K562 (cell line): ENCODE results near the gene DAGLB. TPM values are rescaled to one million over a fixed set of nuclear protein-coding genes. Genes with fewer than 3 reads are reported as not detected.

Source experiments
- ATAC-seq: fragments of 200-7000 bp; cut with Tn5 transposase; 3 replicates; pipeline ENCODE4 v1.9.1; 2020; ENCODE audit warnings: moderate library complexity
- BruUV-seq: library from RNA; stranded (reverse); fragments of 400-500 nt; replicated peaks from 2 replicates; lab custom pipeline; 2021; lab: Mats Ljungman, UMichigan
- CTCF ChIA-PET: fragments of 300-600 bp; formaldehyde crosslinking; extraction: SDS; loops from one replicate; lab custom pipeline; 2021; ENCODE audit warnings: low intra/inter-chr PET ratio; lab: Yijun Ruan, JAX
- POLR2A ChIA-PET: fragments of 300-600, 350-650 bp; sonication (Branson Sonifier 250); formaldehyde crosslinking; extraction: SDS; loops from one replicate; lab custom pipeline; 2021; ENCODE audit warnings: antibody characterized with exemption, inconsistent platforms; lab: Yijun Ruan, JAX
- DNase-seq, 4 experiments: peaks; one replicate each; pipeline versions ENCODE4 v3.0.0 to v3.0.0-alpha.2; 2011 to 2018; ENCODE audit warnings: low spot score in 3 of 4, mixed read lengths in 3 of 4; ENCODE audit errors: extremely low read depth in 1 of 4
- FAIRE-seq: peaks from 2 replicates; lab custom pipeline; 2011; peaks lifted over from hg19 to GRCh38; lab: Jason Lieb, UNC
- H2AFZ ChIP-seq: 2 replicates; pipeline ENCODE4 v1.6.0; 2011; ENCODE audit warnings: low read depth, low read length, control low read depth, inconsistent platforms
- H3K27ac ChIP-seq: fragments of 200-600 bp; 3 replicates; pipeline ENCODE4 v1.8.0; 2011; ENCODE audit warnings: low read depth, mild to moderate bottlenecking, control low read depth, inconsistent platforms, low read length, moderate library complexity, mixed read lengths; ENCODE audit errors: extremely low read depth
- H3K27me3 ChIP-seq, 2 experiments: fragments of 300-600 bp in 1 of 2; 2 replicates in 1 of 2; 3 replicates in 1 of 2; pipeline versions ENCODE4 v1.6.0 to v1.8.0; 2011; ENCODE audit warnings: inconsistent platforms in 2 of 2, low read length in 2 of 2, mild to moderate bottlenecking in 1 of 2, mixed read lengths in 1 of 2, moderate library complexity in 1 of 2; ENCODE audit not compliant: control insufficient read depth in 2 of 2, insufficient read depth in 2 of 2
- H3K36me3 ChIP-seq: fragments of 300-600 bp; 3 replicates; pipeline ENCODE4 v1.8.0; 2011; ENCODE audit warnings: mild to moderate bottlenecking, low read length, inconsistent platforms; ENCODE audit not compliant: control insufficient read depth, insufficient read depth
- H3K4me1 ChIP-seq, 2 experiments: fragments of 200-600 bp in 1 of 2; replicated peaks in 1 of 2; 2 replicates in 1 of 2; 3 replicates in 1 of 2; pipeline versions ENCODE4 v1.5.1 to v1.8.0; 2011; ENCODE audit warnings: inconsistent platforms in 2 of 2, low read length in 2 of 2, mild to moderate bottlenecking in 1 of 2, mixed read lengths in 1 of 2, moderate library complexity in 1 of 2; ENCODE audit not compliant: control insufficient read depth in 2 of 2, insufficient read depth in 2 of 2
- H3K4me2 ChIP-seq: 2 replicates; pipeline ENCODE4 v1.6.1; 2011; ENCODE audit warnings: low read length, control low read depth, inconsistent platforms, mixed read lengths; ENCODE audit not compliant: insufficient read depth
- H3K4me3 ChIP-seq: fragments of 200-600 bp; sonication (generic), shearing (Covaris generic); 2 replicates; pipeline ENCODE4 v1.5.1; 2016; ENCODE audit warnings: control low read depth, inconsistent platforms
- H3K79me2 ChIP-seq: fragments of 200-600 bp; 3 replicates; pipeline ENCODE4 v1.8.0; 2011; ENCODE audit warnings: low read length, inconsistent platforms; ENCODE audit not compliant: control insufficient read depth, insufficient read depth
- H3K9ac ChIP-seq, 2 experiments: 2 replicates each; pipeline versions ENCODE4 v1.6.0 to v1.6.1; 2011; ENCODE audit warnings: low read depth in 2 of 2, low read length in 2 of 2, control low read depth in 1 of 2, inconsistent platforms in 1 of 2, mild to moderate bottlenecking in 1 of 2, mixed read lengths in 1 of 2; ENCODE audit not compliant: insufficient read depth in 1 of 2
- H3K9me1 ChIP-seq: one replicate; pipeline ENCODE4 v1.6.0; 2011; ENCODE audit warnings: inconsistent platforms, mild to moderate bottlenecking, low read length, moderate library complexity; ENCODE audit not compliant: control insufficient read depth, insufficient read depth
- H3K9me3 ChIP-seq: replicated peaks from 2 replicates; pipeline ENCODE4 v1.5.1; 2011; ENCODE audit warnings: low read depth, low read length, inconsistent platforms; ENCODE audit not compliant: control insufficient read depth, insufficient read depth
- H4K20me1 ChIP-seq: replicated peaks from 2 replicates; pipeline ENCODE4 v1.6.1; 2011; ENCODE audit warnings: low read length, inconsistent platforms, mixed read lengths; ENCODE audit not compliant: control insufficient read depth, insufficient read depth
- HNRNPK ChIP-seq: fragments of 200-400 bp; formaldehyde crosslinking; IDR thresholded peaks from one replicate; pipeline ENCODE4 v1.6.1; 2018; ENCODE audit warnings: mild to moderate bottlenecking, low read depth, low read length; ENCODE audit not compliant: poor library complexity, severe bottlenecking
- KAT8 ChIP-seq: fragments of 450-650 bp; IDR thresholded peaks from 2 replicates; pipeline ENCODE4 v1.6.1; 2016; ENCODE audit warnings: low read depth, mild to moderate bottlenecking
- POLR2G ChIP-seq: fragments of 200-400 bp; formaldehyde crosslinking; IDR thresholded peaks from 2 replicates; pipeline ENCODE4 v1.6.1; 2017; ENCODE audit warnings: low read depth, mild to moderate bottlenecking, antibody characterized with exemption, low read length, moderate library complexity
- PYGO2 ChIP-seq: fragments of 450-650 bp; IDR thresholded peaks from 2 replicates; pipeline ENCODE4 v1.6.1; 2016; ENCODE audit warnings: mild to moderate bottlenecking, missing genetic modification characterization, moderate library complexity, missing compliant biosample characterization
- SUPT5H ChIP-seq: fragments of 450-650 bp; IDR thresholded peaks from 2 replicates; pipeline ENCODE4 v1.6.1; 2016
- ZNF444 ChIP-seq: fragments of 250-450 bp; sonication (Bioruptor Pico); IDR thresholded peaks from 2 replicates; pipeline ENCODE4 v1.4.0; 2020; ENCODE audit warnings: mild to moderate bottlenecking, moderate library complexity
- ZNF584 ChIP-seq: fragments of 200-800 bp; sonication (Bioruptor generic); IDR thresholded peaks from 2 replicates; pipeline ENCODE4 v1.6.1; 2016; ENCODE audit warnings: low read depth, mild to moderate bottlenecking, missing genetic modification characterization, missing compliant biosample characterization
- ZNF830 ChIP-seq: fragments of 250-450 bp; sonication (Bioruptor Pico); IDR thresholded peaks from 2 replicates; pipeline ENCODE4 v1.5.0; 2021; ENCODE audit warnings: mild to moderate bottlenecking
- WGBS: fragments of 100-300 bp; shearing (Covaris generic); methylation state at CpG from one replicate; pipeline ENCODE4 v1.1.6; 2016; ENCODE audit warnings: low coverage, mixed read lengths; ENCODE audit not compliant: insufficient coverage; ENCODE audit errors: missing lambda C conversion rate; 5-methylcytosine and 5-hydroxymethylcytosine counted together
- in situ Hi-C: fragments of 300-500 bp; cut with MboI; formaldehyde crosslinking; loops from 4 replicates; pipeline ENCODE4 v1.15.0; 2018; ENCODE audit warnings: inconsistent platforms, mixed read lengths
- intact Hi-C: fragments of 100-400 bp; cut with micrococcal nuclease; formaldehyde crosslinking; loops from 2 replicates; pipeline ENCODE4 v1.14.2; 2022
- polyA plus RNA-seq, 8 experiments: library from polyadenylated mRNA; depleted of rRNA in 4 of 8; stranded (reverse) in 5 of 8; unstranded in 3 of 8; fragments of >200 nt; fragmentation: Nextera tagmentation in 2 of 8; fragmentation: Illumina TruSeq in 1 of 8; extraction: Ambion mirVana in 2 of 8; extraction: Trizol in 1 of 8; gene quantifications; 2 replicates each; pipeline versions ENCODE4 v1.2.1 to v1.2.3, GENCODE V29; 2011 to 2014; ENCODE audit warnings: inconsistent platforms in 1 of 8, missing spikeins in 1 of 8
- total RNA-seq, 7 experiments: library from RNA; depleted of rRNA in 6 of 7; stranded (reverse); fragments of >200 nt in 6 of 7; fragmentation: Illumina TruSeq in 2 of 7; extraction: Trizol in 2 of 7; gene quantifications; 2 replicates each; pipeline versions ENCODE4 v1.2.1 to v1.2.3, GENCODE V29; 2011 to 2021; ENCODE audit warnings: low replicate concordance in 1 of 7
- TF ChIP-seq, protein P1 (sequence below): fragments of 450-650 bp; formaldehyde crosslinking; IDR thresholded peaks from 2 replicates; pipeline ENCODE4 v1.4.0; 2022; ENCODE audit warnings: missing genetic modification characterization

Gene DAGLB
- total and polyA plus RNA-seq, 9 of the 15 experiments (the other 6 are each of a cell fraction or from before 2014, with no cell fraction given), result 0.92 to 16.4 (median 9.3) TPM

GRCh38 chr7:6409944-6410693 lies 37.6 kb downstream of the DAGLB start (continued):
- no peak for TF ChIP-seq ZNF444 (CRISPR knock-in tag)
- TF ChIP-seq ZNF584 (CRISPR knock-in tag), result no peak
- TF ChIP-seq PYGO2 (tag), result no peak
- TF ChIP-seq, protein P1, sequence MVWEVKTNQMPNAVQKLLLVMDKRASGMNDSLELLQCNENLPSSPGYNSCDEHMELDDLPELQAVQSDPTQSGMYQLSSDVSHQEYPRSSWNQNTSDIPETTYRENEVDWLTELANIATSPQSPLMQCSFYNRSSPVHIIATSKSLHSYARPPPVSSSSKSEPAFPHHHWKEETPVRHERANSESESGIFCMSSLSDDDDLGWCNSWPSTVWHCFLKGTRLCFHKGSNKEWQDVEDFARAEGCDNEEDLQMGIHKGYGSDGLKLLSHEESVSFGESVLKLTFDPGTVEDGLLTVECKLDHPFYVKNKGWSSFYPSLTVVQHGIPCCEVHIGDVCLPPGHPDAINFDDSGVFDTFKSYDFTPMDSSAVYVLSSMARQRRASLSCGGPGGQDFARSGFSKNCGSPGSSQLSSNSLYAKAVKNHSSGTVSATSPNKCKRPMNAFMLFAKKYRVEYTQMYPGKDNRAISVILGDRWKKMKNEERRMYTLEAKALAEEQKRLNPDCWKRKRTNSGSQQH, result no peak
- no peak for TF ChIP-seq HNRNPK
- no peak for TF ChIP-seq KAT8
- no peak for TF ChIP-seq ZNF830
- TF ChIP-seq, all 486 proteins: peak for 4

DNA sequence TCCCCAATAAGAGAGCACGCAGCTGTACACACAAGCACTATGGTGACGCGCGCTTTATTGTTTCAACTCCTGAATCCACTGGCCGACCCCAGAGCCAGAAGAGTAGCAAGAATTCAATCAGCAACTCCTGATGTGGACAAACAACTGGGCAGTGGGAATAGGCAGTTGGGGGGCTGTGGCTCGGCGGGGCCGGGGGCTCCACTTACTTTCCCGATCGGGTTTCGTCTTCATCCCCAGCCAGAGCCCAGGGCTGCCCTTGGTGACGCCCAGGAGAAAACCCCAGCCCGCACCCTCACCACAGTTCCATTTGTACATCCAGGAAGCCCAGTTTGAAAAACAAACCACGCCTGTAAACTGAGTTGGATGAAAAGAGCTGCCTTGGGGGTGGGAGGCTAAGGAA lies 38.7 kb downstream of the DAGLB start:
- in situ Hi-C loops (no loop called here), intact Hi-C loops (no loop called here)
- ATAC-seq, result no peak
- Histone ChIP-seq H2AFZ (no peak overlapping the region), H3K9me3 (no peaks in the 10 kb centered on the region), H3K9ac (no peak overlapping the region), H3K4me3 (no peak overlapping the region), H3K4me1 (peaks cover 0 to 6% of the 10 kb centered on the region in 2 experiments; a peak in 1 of 5 replicates), H3K27me3 (no peaks in the 10 kb centered on the region), H3K36me3 (peaks cover 80% of the 10 kb centered on the region; the same call in 2 of the 3 replicates), H3K9me1 (no peaks in the 10 kb centered on the region), H3K27ac (no peak overlapping the region), H3K79me2 (no peaks in the 10 kb centered on the region), H4K20me1 (no peaks in the 10 kb centered on the region), H3K4me2 (no peak overlapping the region)
- FAIRE-seq, result no peak
- DNase-seq, result no peak
- CTCF ChIA-PET, result no interaction called here
- WGBS, result 95% methylated on average over 11 of the region's 14 CpGs
- POLR2A ChIA-PET, result interaction anchor here (1.3 kb wide), 1 partner anchor 10 kb away, joined by 6 read pairs; no protein-coding TSS in a partner anchor
- no TSS peak for BruUV-seq
- TF ChIP-seq POLR2G (0 out of 2 replicates have a peak, but pooled peaks have one; percentile 30), SUPT5H (no peak)
